T-helper 17 cell (primary cell): ENCODE results near the gene TOR1B. TPM values are rescaled to one million over a fixed set of nuclear protein-coding genes. Genes with fewer than 3 reads are reported as not detected.
"Not testable (repeated sequence)": the region's sequence is repeated elsewhere in the genome, so short reads cannot be mapped to it uniquely, and the experiment has no call there.

Source experiments
- ATAC-seq: fragments of 150-1000 bp; cut with Tn5 transposase; 2 replicates; pipeline ENCODE4 v1.10.0; 2021; ENCODE audit warnings: mild to moderate bottlenecking, moderate library complexity
- DNase-seq, 3 donors: peaks; one replicate each; pipeline versions ENCODE4 v3.0.0 to v3.0.0-alpha.2; 2020 to 2021
- H3K9me3 ChIP-seq: one replicate; pipeline ENCODE4 v1.7.0; 2013; ENCODE audit warnings: low read length, mild to moderate bottlenecking; ENCODE audit not compliant: control insufficient read depth, poor library complexity, severe bottlenecking
- H3K27ac Mint-ChIP-seq: one replicate; pipeline ENCODE4 v1.8.0; 2022; ENCODE audit warnings: mild to moderate bottlenecking, moderate library complexity, mixed read lengths
- H3K27me3 Mint-ChIP-seq: one replicate; pipeline ENCODE4 v1.8.0; 2022; ENCODE audit warnings: mixed read lengths
- H3K36me3 Mint-ChIP-seq: one replicate; pipeline ENCODE4 v1.8.0; 2022; ENCODE audit warnings: low read depth, mixed read lengths
- H3K4me1 Mint-ChIP-seq: one replicate; pipeline ENCODE4 v1.8.0; 2022; ENCODE audit warnings: mild to moderate bottlenecking, mixed read lengths
- H3K4me3 Mint-ChIP-seq: one replicate; pipeline ENCODE4 v1.8.0; 2022; ENCODE audit warnings: mild to moderate bottlenecking, moderate library complexity, mixed read lengths
- total RNA-seq, 4 donors: library from RNA in 2 of 4; stranded (reverse) in 2 of 4; gene quantifications; one replicate each; pipeline ENCODE4 v1.2.3 and lab custom pipeline; 2022 to 2026

TOR1B gene
- total RNA-seq (10 to 100 TPM; 13.2 to 18.7 TPM), total RNA-seq (lab: John Stamatoyannopoulos, UW) (20.7 to 48.0 reads per million in 2 donors)

- H3K9me3 ChIP-seq: no peaks in the 10 kb centered on the region
- Mint-ChIP-seq H3K36me3 (no peaks in the 10 kb centered on the region), H3K27ac (peak within 1 kb of the TSS; percentile 75), H3K4me3 (peak within 1 kb of the TSS; percentile 87), H3K4me1 (peaks cover 16% of the 10 kb centered on the region), H3K27me3 (no peaks in the 10 kb centered on the region)
- ATAC-seq: peak; percentile 93
- DNase-seq: peak; percentile 88 to 89 (median 88)
Measured at GRCh38 chr9:129802833-129803675, at the start of gene TOR1B. Gene TOR1B, plus strand, starts transcription at chr9:129803184. Its CDS starts 29 bp downstream, at chr9:129803213.

- H3K9me3 ChIP-seq: no peaks in the 10 kb centered on the region
- Mint-ChIP-seq H3K4me3 (no peak overlapping the region), H3K4me1 (peaks cover 14% of the 10 kb centered on the region), H3K36me3 (peaks cover 2% of the 10 kb centered on the region), H3K27ac (no peak overlapping the region), H3K27me3 (peaks cover 42% of the 10 kb centered on the region)
- ATAC-seq (no peak), DNase-seq (no peak)
Measured at GRCh38 chr9:129755151-129755550, 47.8 kb upstream of the TOR1B start.

- H3K4me3 Mint-ChIP-seq: no peak overlapping the region
- ATAC-seq: no peak
- peaks cover 14% of the 10 kb centered on the region for H3K4me1 Mint-ChIP-seq
- peaks cover 2% of the 10 kb centered on the region for H3K36me3 Mint-ChIP-seq
- no peak overlapping the region for H3K27ac Mint-ChIP-seq
- no peak for DNase-seq
- no peaks in the 10 kb centered on the region for H3K9me3 ChIP-seq
- H3K27me3 Mint-ChIP-seq: peaks cover 42% of the 10 kb centered on the region
Measured at GRCh38 chr9:129756191-129756590, 46.8 kb upstream of the TOR1B start.

- no peaks in the 10 kb centered on the region for H3K9me3 ChIP-seq
- no peak overlapping the region for H3K27ac Mint-ChIP-seq
- ATAC-seq (no peak), DNase-seq (no peak)
- H3K4me3 Mint-ChIP-seq: no peak overlapping the region
- peaks cover 2% of the 10 kb centered on the region for H3K36me3 Mint-ChIP-seq
- H3K4me1 Mint-ChIP-seq: peaks cover 14% of the 10 kb centered on the region
- H3K27me3 Mint-ChIP-seq: peaks cover 38% of the 10 kb centered on the region
Measured at GRCh38 chr9:129757045-129757444, 45.9 kb upstream of the TOR1B start.

- H3K27ac Mint-ChIP-seq: no peak overlapping the region
- H3K4me1 Mint-ChIP-seq: peaks cover 8% of the 10 kb centered on the region
- H3K27me3 Mint-ChIP-seq: peaks cover 16% of the 10 kb centered on the region
- no peak overlapping the region for H3K4me3 Mint-ChIP-seq
- H3K9me3 ChIP-seq: no peaks in the 10 kb centered on the region
- ATAC-seq: no peak
- no peak for DNase-seq
- peaks cover 2% of the 10 kb centered on the region for H3K36me3 Mint-ChIP-seq
Measured at GRCh38 chr9:129759319-129759718, 43.7 kb upstream of the TOR1B start.

- peaks cover 2% of the 10 kb centered on the region for H3K36me3 Mint-ChIP-seq
- H3K27ac Mint-ChIP-seq: no peak overlapping the region
- no peaks in the 10 kb centered on the region for H3K9me3 ChIP-seq
- no peak overlapping the region for H3K4me3 Mint-ChIP-seq
- ATAC-seq (no peak), DNase-seq (no peak)
- H3K27me3 Mint-ChIP-seq: peaks cover 15% of the 10 kb centered on the region
- H3K4me1 Mint-ChIP-seq: peaks cover 8% of the 10 kb centered on the region
Measured at GRCh38 chr9:129759804-129760502, 43.0 kb upstream of the TOR1B start.

- DNase-seq, H3K4me3 Mint-ChIP-seq, ATAC-seq, H3K9me3 ChIP-seq, H3K27ac Mint-ChIP-seq, H3K36me3 Mint-ChIP-seq, H3K4me1 Mint-ChIP-seq: not testable (repeated sequence)
- peaks cover 15% of the 10 kb centered on the region for H3K27me3 Mint-ChIP-seq
Measured at GRCh38 chr9:129760784-129761183, 42.2 kb upstream of the TOR1B start.

GRCh38 chr9:129761293-129761900 lies 41.6 kb upstream of the TOR1B start:
- H3K9me3 ChIP-seq: no peaks in the 10 kb centered on the region
- peaks cover 2% of the 10 kb centered on the region for H3K36me3 Mint-ChIP-seq
- DNase-seq (no peak), ATAC-seq (no peak)
- peaks cover 15% of the 10 kb centered on the region for H3K27me3 Mint-ChIP-seq
- H3K27ac Mint-ChIP-seq: no peak overlapping the region
- H3K4me3 Mint-ChIP-seq: no peak overlapping the region
- H3K4me1 Mint-ChIP-seq: peaks cover 8% of the 10 kb centered on the region

GRCh38 chr9:129761901-129762369 lies 41.0 kb upstream of the TOR1B start:
- ATAC-seq (no peak), DNase-seq (no peak)
- Mint-ChIP-seq H3K4me1 (peaks cover 7% of the 10 kb centered on the region), H3K4me3 (no peak overlapping the region), H3K27ac (peak overlapping the region; percentile 16), H3K36me3 (peaks cover 2% of the 10 kb centered on the region), H3K27me3 (peaks cover 15% of the 10 kb centered on the region)
- no peaks in the 10 kb centered on the region for H3K9me3 ChIP-seq

- H3K4me1 Mint-ChIP-seq, H3K9me3 ChIP-seq, H3K4me3 Mint-ChIP-seq, H3K36me3 Mint-ChIP-seq, ATAC-seq, DNase-seq: not testable (repeated sequence)
- Mint-ChIP-seq H3K27ac (peak overlapping the region; percentile 16), H3K27me3 (peaks cover 15% of the 10 kb centered on the region)
Measured at GRCh38 chr9:129762370-129762984, 40.5 kb upstream of the TOR1B start.

- ATAC-seq (no peak), DNase-seq (no peak)
- Mint-ChIP-seq H3K36me3 (no peaks in the 10 kb centered on the region), H3K27ac (peak overlapping the region; percentile 16), H3K4me1 (peaks cover under 1% of the 10 kb centered on the region), H3K27me3 (peaks cover 13% of the 10 kb centered on the region), H3K4me3 (no peak overlapping the region)
- H3K9me3 ChIP-seq: no peaks in the 10 kb centered on the region
Measured at GRCh38 chr9:129762985-129763926, 39.7 kb upstream of the TOR1B start.

GRCh38 chr9:129765764-129766317 lies 37.1 kb upstream of the TOR1B start:
- H3K27me3 Mint-ChIP-seq: peaks cover 7% of the 10 kb centered on the region
- DNase-seq: no peak
- no peaks in the 10 kb centered on the region for H3K4me1 Mint-ChIP-seq
- H3K9me3 ChIP-seq: no peaks in the 10 kb centered on the region
- H3K27ac Mint-ChIP-seq: no peak overlapping the region
- no peaks in the 10 kb centered on the region for H3K36me3 Mint-ChIP-seq
- no peak for ATAC-seq
- H3K4me3 Mint-ChIP-seq: no peak overlapping the region
